Measurements from ENCODE around the gene FBXO30.

FBXO30 gene

DNA sequence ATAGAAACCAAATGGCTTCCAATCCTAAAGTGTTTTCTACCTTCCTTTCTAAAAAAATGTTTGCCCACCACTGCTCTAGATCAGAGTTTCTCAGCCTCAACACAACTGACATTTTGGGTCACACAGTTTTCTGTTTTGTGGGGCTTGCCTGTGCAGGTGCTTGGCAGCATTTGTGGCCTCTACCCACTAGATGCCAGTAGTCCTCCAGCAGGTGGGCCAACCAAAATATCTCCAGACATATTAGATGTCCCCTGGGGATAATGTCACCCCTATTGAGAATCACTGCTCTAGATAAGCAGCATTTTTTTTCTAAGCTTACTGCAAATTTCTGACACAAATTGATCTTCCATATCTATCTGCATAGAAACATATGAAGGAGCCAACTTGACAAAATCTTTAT lies 53.0 kb downstream of the FBXO30 start:
- no peak for FAIRE-seq
- TF ChIP-seq POU2F2 (IDR thresholded peaks at IDR 0.05; ENCODE audit: low read depth, low read length) (no peak), PAX5 (IDR thresholded peaks at IDR 0.05; ENCODE audit: insufficient read depth, low read length, severe bottlenecking) (no peak)
- DNase-seq (ENCODE audit: insufficient read length, low spot score), result no peak

DNA sequence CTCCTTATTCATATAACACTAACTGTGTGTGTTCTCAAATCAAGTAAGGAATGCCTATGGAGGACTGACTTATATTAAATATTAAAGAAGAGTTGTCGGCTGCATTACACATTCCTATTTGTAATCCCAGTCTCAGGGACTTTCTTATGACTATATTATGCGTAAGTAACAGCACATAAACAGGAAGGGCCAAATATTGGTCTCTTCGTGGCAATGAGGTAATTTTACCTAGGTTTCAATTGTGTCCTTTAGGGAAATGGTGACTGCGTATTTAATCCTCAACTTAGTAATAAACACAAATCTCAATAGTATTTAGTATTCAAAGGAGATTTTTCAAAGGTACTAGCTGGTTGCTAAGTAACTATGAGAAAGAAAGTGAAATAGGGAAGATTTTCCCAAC lies 56.5 kb downstream of the FBXO30 start:
- DNase-seq (ENCODE audit: insufficient read length, low spot score), result no peak
- no peak for TF ChIP-seq POU2F2 (IDR thresholded peaks at IDR 0.05; ENCODE audit: low read depth, low read length)
- FAIRE-seq, result no peak

GRCh38 chr6:145756170-145756662 lies 58.4 kb downstream of the FBXO30 start:
- TF ChIP-seq POLR2A (IDR thresholded peaks at IDR 0.05; ENCODE audit: low read depth, low read length) (no peak), POLR2AphosphoS5 (IDR thresholded peaks at IDR 0.05; ENCODE audit: low read depth, low read length) (no peak), POU2F2 (IDR thresholded peaks at IDR 0.05; ENCODE audit: low read depth, low read length) (no peak), SPI1 (IDR thresholded peaks at IDR 0.05; ENCODE audit: low read depth, low read length) (no peak), PAX5 (IDR thresholded peaks at IDR 0.05; ENCODE audit: insufficient read depth, low read length, severe bottlenecking) (no peak), TAF1 (IDR thresholded peaks at IDR 0.05; ENCODE audit: low read depth, low read length) (no peak)

GRCh38 chr6:145755682-145756081 lies 58.9 kb downstream of the FBXO30 start:
- TF ChIP-seq SPI1 (IDR thresholded peaks at IDR 0.05; ENCODE audit: low read depth, low read length) (no peak), TAF1 (IDR thresholded peaks at IDR 0.05; ENCODE audit: low read depth, low read length) (no peak)
- DNase-seq (ENCODE audit: insufficient read length, low spot score) (no peak), FAIRE-seq (no peak)

More at GRCh38 chr6:145756170-145756662, 58.4 kb downstream of the FBXO30 start:
- FAIRE-seq (no peak), DNase-seq (ENCODE audit: insufficient read length, low spot score) (no peak)

DNA sequence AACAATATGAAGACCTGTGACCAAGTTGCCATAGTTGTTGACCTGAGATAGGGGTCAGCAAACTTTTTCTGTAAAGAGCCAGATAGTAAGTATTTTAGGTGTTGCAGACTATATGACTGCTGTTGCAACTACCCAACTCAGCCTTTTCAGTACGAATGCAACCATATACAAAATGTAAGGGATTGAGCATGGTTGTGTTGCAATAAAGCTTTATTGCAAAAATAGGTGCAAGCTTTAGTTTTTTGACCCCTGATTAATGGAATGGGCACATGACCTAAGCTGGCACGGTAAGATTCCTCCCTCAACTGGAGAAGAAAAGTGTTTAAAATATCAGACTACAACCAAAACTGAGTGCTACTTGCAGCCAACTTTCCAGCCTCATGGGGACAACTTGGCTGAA lies 62.0 kb downstream of the FBXO30 start:
- FAIRE-seq (no peak), DNase-seq (ENCODE audit: insufficient read length, low spot score) (no peak)
- TF ChIP-seq POLR2A (IDR thresholded peaks at IDR 0.05; ENCODE audit: low read depth, low read length) (no peak), PAX5 (IDR thresholded peaks at IDR 0.05; ENCODE audit: insufficient read depth, low read length, severe bottlenecking) (no peak), POLR2AphosphoS5 (IDR thresholded peaks at IDR 0.05; ENCODE audit: low read depth, low read length) (no peak), TAF1 (IDR thresholded peaks at IDR 0.05; ENCODE audit: low read depth, low read length) (no peak), POU2F2 (IDR thresholded peaks at IDR 0.05; ENCODE audit: low read depth, low read length) (no peak), SPI1 (IDR thresholded peaks at IDR 0.05; ENCODE audit: low read depth, low read length) (no peak)

GRCh38 chr6:145749632-145750031 lies 65.0 kb downstream of the FBXO30 start:
- DNase-seq (ENCODE audit: insufficient read length, low spot score) (no peak), FAIRE-seq (no peak)
- TF ChIP-seq POU2F2 (IDR thresholded peaks at IDR 0.05; ENCODE audit: low read depth, low read length), result no peak
- no peak for TF ChIP-seq PAX5 (IDR thresholded peaks at IDR 0.05; ENCODE audit: insufficient read depth, low read length, severe bottlenecking)
- no peak for TF ChIP-seq POLR2AphosphoS5 (IDR thresholded peaks at IDR 0.05; ENCODE audit: low read depth, low read length)
- no peak for TF ChIP-seq SPI1 (IDR thresholded peaks at IDR 0.05; ENCODE audit: low read depth, low read length)
- TF ChIP-seq TAF1 (IDR thresholded peaks at IDR 0.05; ENCODE audit: low read depth, low read length), result no peak
- TF ChIP-seq POLR2A (IDR thresholded peaks at IDR 0.05; ENCODE audit: low read depth, low read length), result no peak

GRCh38 chr6:145745861-145746260 lies 68.7 kb downstream of the FBXO30 start:
- no peak for TF ChIP-seq TAF1 (IDR thresholded peaks at IDR 0.05; ENCODE audit: low read depth, low read length)
- TF ChIP-seq POLR2AphosphoS5 (IDR thresholded peaks at IDR 0.05; ENCODE audit: low read depth, low read length), result no peak
- TF ChIP-seq POU2F2 (IDR thresholded peaks at IDR 0.05; ENCODE audit: low read depth, low read length), result no peak
- no peak for TF ChIP-seq POLR2A (IDR thresholded peaks at IDR 0.05; ENCODE audit: low read depth, low read length)
- no peak for TF ChIP-seq SPI1 (IDR thresholded peaks at IDR 0.05; ENCODE audit: low read depth, low read length)
- no peak for TF ChIP-seq PAX5 (IDR thresholded peaks at IDR 0.05; ENCODE audit: insufficient read depth, low read length, severe bottlenecking)
- no peak for FAIRE-seq

GRCh38 chr6:145744619-145745018 lies 70.0 kb downstream of the FBXO30 start:
- TF ChIP-seq POLR2A (IDR thresholded peaks at IDR 0.05; ENCODE audit: low read depth, low read length) (no peak), POU2F2 (IDR thresholded peaks at IDR 0.05; ENCODE audit: low read depth, low read length) (no peak), POLR2AphosphoS5 (IDR thresholded peaks at IDR 0.05; ENCODE audit: low read depth, low read length) (no peak), PAX5 (IDR thresholded peaks at IDR 0.05; ENCODE audit: insufficient read depth, low read length, severe bottlenecking) (no peak), SPI1 (IDR thresholded peaks at IDR 0.05; ENCODE audit: low read depth, low read length) (no peak), TAF1 (IDR thresholded peaks at IDR 0.05; ENCODE audit: low read depth, low read length) (no peak)
- FAIRE-seq (no peak), DNase-seq (ENCODE audit: insufficient read length, low spot score) (no peak)

More at GRCh38 chr6:145745861-145746260, 68.7 kb downstream of the FBXO30 start:
- no peak for DNase-seq (ENCODE audit: insufficient read length, low spot score)

All from GM12891 (cell line).